DOHH2 (cell line): Measurements from ENCODE around the gene RAD23A.
A peak's percentile ranks its signal among the peaks of the same experiment; 100 is the strongest.

Experiments
- H3F3A ChIP-seq: fragments of 200-600 bp; sonication (generic), shearing (Covaris generic); 2 replicates; pipeline ENCODE4 v1.6.0; 2016; ENCODE audit warnings: antibody characterized with exemption, mild to moderate bottlenecking; ENCODE audit not compliant: control insufficient read depth, insufficient read depth
- H3K27ac ChIP-seq: fragments of 200-600 bp; sonication (generic); 2 replicates; pipeline ENCODE4 v1.5.1; 2014; ENCODE audit warnings: low read depth, mild to moderate bottlenecking, low read length, moderate library complexity
- H3K27me3 ChIP-seq: fragments of 200-600 bp; sonication (generic); 2 replicates; pipeline ENCODE4 v1.6.1; 2014; ENCODE audit warnings: mild to moderate bottlenecking, low read length, mixed read lengths; ENCODE audit not compliant: control insufficient read depth
- H3K36me3 ChIP-seq: fragments of 200-600 bp; sonication (generic); 2 replicates; pipeline ENCODE4 v1.6.1; 2014; ENCODE audit warnings: mild to moderate bottlenecking, low read length, moderate library complexity, mixed read lengths; ENCODE audit not compliant: control insufficient read depth
- H3K4me1 ChIP-seq: fragments of 200-600 bp; sonication (generic); 2 replicates; pipeline ENCODE4 v1.6.1; 2014; ENCODE audit warnings: mild to moderate bottlenecking, low read length, mixed read lengths; ENCODE audit not compliant: control insufficient read depth
- H3K4me2 ChIP-seq: fragments of 200-600 bp; sonication (generic); 2 replicates; pipeline ENCODE4 v1.6.0; 2014; ENCODE audit warnings: mild to moderate bottlenecking, low read length, moderate library complexity
- H3K4me3 ChIP-seq: fragments of 200-600 bp; sonication (generic); 2 replicates; pipeline ENCODE4 v1.5.1; 2014; ENCODE audit warnings: mild to moderate bottlenecking, low read length, mixed read lengths
- H3K79me2 ChIP-seq: fragments of 200-600 bp; sonication (generic); 2 replicates; pipeline ENCODE4 v1.6.1; 2014; ENCODE audit warnings: mild to moderate bottlenecking, low read length, mixed read lengths; ENCODE audit not compliant: control insufficient read depth
- H3K9me2 ChIP-seq: fragments of 200-600 bp; sonication (generic); replicated peaks from 2 replicates; pipeline ENCODE4 v1.6.1; 2014; ENCODE audit warnings: mild to moderate bottlenecking, low read length, mixed read lengths; ENCODE audit not compliant: control insufficient read depth
- H3K9me3 ChIP-seq: fragments of 200-600 bp; sonication (generic); 2 replicates; pipeline ENCODE4 v1.6.1; 2014; ENCODE audit warnings: antibody characterized with exemption, low read length, mixed read lengths; ENCODE audit not compliant: control insufficient read depth, insufficient read depth
- H4K20me1 ChIP-seq: fragments of 200-600 bp; sonication (generic); 2 replicates; pipeline ENCODE4 v1.6.0; 2014; ENCODE audit warnings: low read depth, mild to moderate bottlenecking, antibody characterized with exemption, low read length, moderate library complexity; ENCODE audit not compliant: control insufficient read depth, insufficient read depth
- EZH2phosphoT487 ChIP-seq: fragments of 200-600 bp; sonication (generic); IDR thresholded peaks from 2 replicates; pipeline ENCODE4 v1.6.1; 2017; ENCODE audit warnings: borderline replicate concordance, mild to moderate bottlenecking, antibody characterized with exemption, low read length, moderate library complexity, mixed read lengths
- TF ChIP-seq, protein P1 (sequence below): fragments of 200-600 bp; sonication (generic); IDR thresholded peaks from one replicate; pipeline ENCODE4 v1.5.1; 2014; ENCODE audit warnings: antibody characterized with exemption, mild to moderate bottlenecking, low read depth, low read length; ENCODE audit not compliant: poor library complexity, severe bottlenecking

Gene RAD23A

DNA sequence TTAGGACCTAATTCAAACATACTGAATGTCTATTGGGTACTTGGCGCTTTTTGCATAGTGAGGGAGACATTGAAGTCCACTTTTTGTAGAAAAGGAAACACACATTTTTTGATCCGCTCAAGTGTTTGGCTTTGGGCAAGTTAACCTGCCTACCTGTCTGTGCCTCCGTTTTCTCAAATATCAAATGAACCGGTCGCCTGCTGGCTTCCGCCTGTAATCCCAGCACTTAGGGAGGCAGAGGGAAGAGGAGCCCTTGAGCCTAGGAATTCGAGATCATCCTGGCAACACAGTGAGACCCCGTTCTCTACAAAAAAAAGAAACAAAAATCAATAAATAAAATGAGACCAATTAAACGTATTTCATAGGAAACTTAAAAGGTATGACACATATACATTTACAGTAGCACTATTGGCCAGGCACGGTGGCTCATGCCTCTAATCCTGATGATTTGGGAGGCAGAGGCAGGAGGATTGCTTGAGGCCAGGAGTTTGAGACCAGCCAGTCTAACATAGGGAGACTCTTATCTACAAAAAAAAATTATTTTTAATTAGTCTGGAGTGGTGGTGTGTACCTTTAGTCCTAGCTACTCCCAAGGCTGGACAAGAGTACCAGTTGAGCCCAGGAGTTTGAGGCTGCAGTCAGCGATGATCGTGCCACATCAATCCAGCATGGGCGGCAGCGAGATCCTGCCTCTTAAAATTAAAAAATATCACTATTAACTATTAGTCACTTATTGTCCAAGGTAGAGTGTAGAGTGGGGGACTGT, 1.3 kb downstream of the RAD23A start:
- H3K36me3 ChIP-seq, result peaks cover 91% of the 10 kb centered on the region

DNA sequence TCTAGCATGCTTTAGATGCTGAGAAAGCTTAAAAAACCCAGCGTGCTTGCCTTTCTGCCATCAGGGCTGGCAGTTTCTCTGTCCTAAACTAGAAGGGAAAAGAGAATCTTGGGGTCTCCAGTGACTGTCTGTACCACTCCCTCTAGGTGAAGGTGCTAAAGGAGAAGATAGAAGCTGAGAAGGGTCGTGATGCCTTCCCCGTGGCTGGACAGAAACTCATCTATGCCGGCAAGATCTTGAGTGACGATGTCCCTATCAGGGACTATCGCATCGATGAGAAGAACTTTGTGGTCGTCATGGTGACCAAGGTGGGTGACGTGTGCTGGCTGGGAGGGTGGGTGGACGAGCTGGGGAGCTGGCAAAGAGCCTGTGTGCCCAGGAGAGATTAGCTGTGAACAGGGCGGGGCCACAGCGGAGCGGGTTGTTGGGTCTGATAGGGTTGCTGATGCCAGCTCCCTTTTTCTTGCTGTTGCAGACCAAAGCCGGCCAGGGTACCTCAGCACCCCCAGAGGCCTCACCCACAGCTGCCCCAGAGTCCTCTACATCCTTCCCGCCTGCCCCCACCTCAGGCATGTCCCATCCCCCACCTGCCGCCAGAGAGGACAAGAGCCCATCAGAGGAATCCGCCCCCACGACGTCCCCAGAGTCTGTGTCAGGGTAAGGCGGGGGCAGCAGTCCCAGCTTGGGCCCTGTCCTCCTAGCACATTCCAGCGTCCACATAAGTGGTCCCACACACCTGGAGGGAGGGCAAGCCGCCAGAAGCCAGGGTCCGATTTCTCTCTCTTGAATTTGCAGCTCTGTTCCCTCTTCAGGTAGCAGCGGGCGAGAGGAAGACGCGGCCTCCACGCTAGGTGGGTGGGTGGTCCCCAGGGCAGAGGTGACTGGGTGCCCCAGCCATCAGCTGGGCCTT, 2.3 kb downstream of the RAD23A start:
- H3K9me2 ChIP-seq, result no peaks in the 10 kb centered on the region
- H3K4me2 ChIP-seq, result peak overlapping the region; percentile 86
- H3K79me2 ChIP-seq, result peaks cover 55% of the 10 kb centered on the region
- H3K27me3 ChIP-seq, result no peaks in the 10 kb centered on the region
- TF ChIP-seq EZH2phosphoT487, result no peak
- TF ChIP-seq, protein P1, sequence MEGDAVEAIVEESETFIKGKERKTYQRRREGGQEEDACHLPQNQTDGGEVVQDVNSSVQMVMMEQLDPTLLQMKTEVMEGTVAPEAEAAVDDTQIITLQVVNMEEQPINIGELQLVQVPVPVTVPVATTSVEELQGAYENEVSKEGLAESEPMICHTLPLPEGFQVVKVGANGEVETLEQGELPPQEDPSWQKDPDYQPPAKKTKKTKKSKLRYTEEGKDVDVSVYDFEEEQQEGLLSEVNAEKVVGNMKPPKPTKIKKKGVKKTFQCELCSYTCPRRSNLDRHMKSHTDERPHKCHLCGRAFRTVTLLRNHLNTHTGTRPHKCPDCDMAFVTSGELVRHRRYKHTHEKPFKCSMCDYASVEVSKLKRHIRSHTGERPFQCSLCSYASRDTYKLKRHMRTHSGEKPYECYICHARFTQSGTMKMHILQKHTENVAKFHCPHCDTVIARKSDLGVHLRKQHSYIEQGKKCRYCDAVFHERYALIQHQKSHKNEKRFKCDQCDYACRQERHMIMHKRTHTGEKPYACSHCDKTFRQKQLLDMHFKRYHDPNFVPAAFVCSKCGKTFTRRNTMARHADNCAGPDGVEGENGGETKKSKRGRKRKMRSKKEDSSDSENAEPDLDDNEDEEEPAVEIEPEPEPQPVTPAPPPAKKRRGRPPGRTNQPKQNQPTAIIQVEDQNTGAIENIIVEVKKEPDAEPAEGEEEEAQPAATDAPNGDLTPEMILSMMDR, result no peak
- H3K36me3 ChIP-seq, result peaks cover 91% of the 10 kb centered on the region
- peaks cover 34% of the 10 kb centered on the region for H3K4me1 ChIP-seq
- H4K20me1 ChIP-seq, result no peaks in the 10 kb centered on the region
- peaks cover 30% of the 10 kb centered on the region for H3F3A ChIP-seq
- no peak overlapping the region for H3K27ac ChIP-seq
- H3K9me3 ChIP-seq, result no peaks in the 10 kb centered on the region
- H3K4me3 ChIP-seq, result no peak overlapping the region; the same call in 1 of the 2 replicates

More for the DNA sequence above, 1.3 kb downstream of the RAD23A start:
- H3K4me1 ChIP-seq, result peaks cover 39% of the 10 kb centered on the region
- H3K4me3 ChIP-seq, result peak overlapping the region; percentile 86
- H3K9me3 ChIP-seq, result no peaks in the 10 kb centered on the region
- H3K9me2 ChIP-seq, result no peaks in the 10 kb centered on the region
- no peaks in the 10 kb centered on the region for H4K20me1 ChIP-seq
- H3K27me3 ChIP-seq, result no peaks in the 10 kb centered on the region
- H3K27ac ChIP-seq, result peak overlapping the region; percentile 76
- no peak for TF ChIP-seq EZH2phosphoT487
- TF ChIP-seq, protein P1, result no peak
- peaks cover 46% of the 10 kb centered on the region for H3K79me2 ChIP-seq
- H3F3A ChIP-seq, result peaks cover 35% of the 10 kb centered on the region
- H3K4me2 ChIP-seq, result peak overlapping the region; percentile 86

DNA sequence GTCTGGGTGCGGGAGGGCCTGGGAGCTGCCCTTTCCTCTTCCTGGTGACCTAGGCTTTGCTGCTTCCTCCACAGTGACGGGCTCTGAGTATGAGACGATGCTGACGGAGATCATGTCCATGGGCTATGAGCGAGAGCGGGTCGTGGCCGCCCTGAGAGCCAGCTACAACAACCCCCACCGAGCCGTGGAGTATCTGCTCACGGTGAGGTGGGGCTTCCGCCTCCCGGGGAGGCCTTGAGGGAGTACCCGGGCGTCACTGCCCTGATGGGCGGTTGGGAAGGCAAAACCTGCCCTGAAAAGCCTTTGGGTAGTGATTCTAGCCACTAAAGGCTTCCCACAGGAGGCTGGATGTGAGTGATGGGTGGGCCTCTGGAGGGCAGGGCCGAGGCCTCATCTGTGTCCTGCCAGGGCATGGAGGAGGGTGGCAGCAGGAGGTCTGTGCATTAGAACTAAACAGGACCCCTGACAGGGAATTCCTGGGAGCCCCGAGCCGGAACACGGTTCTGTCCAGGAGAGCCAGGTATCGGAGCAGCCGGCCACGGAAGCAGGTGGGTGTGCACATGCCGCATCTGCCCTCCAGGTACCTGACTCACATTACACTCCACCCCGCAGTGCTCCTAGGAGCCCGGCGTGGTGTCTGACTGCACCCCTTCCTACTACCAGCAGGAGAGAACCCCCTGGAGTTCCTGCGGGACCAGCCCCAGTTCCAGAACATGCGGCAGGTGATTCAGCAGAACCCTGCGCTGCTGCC, 3.1 kb downstream of the RAD23A start:
- Histone ChIP-seq H3K36me3 (peaks cover 90% of the 10 kb centered on the region), H3K9me2 (no peaks in the 10 kb centered on the region), H3K79me2 (peaks cover 62% of the 10 kb centered on the region), H3F3A (peaks cover 31% of the 10 kb centered on the region), H3K4me1 (peaks cover 35% of the 10 kb centered on the region), H3K9me3 (no peaks in the 10 kb centered on the region), H3K4me3 (no peak overlapping the region), H3K4me2 (no peak overlapping the region), H3K27ac (no peak overlapping the region), H4K20me1 (no peaks in the 10 kb centered on the region), H3K27me3 (no peaks in the 10 kb centered on the region)
- TF ChIP-seq EZH2phosphoT487, result no peak
- TF ChIP-seq, protein P1, result no peak
